ENCODE results near the gene SFMBT2. TPM values are rescaled to one million over a fixed set of nuclear protein-coding genes. Genes with fewer than 3 reads are reported as not detected.

SFMBT2 gene
- total RNA-seq, 6 experiments from 2014 or later, result 0.03 to 0.12 (median 0.06) TPM

- Mint-ChIP-seq H3K4me1 (ENCODE audit: low read depth) (no peaks in the 10 kb centered on the region), H3K9me3 (peaks cover 60% of the 10 kb centered on the region), H3K27me3 (ENCODE audit: insufficient read depth) (0 out of 2 replicates have a peak, but pooled peaks cover 2% of the 10 kb centered on the region), H3K27ac (no peak overlapping the region), H3K36me3 (ENCODE audit: low read depth) (no peaks in the 10 kb centered on the region), H3K4me3 (no peak overlapping the region)
- TF ChIP-seq, protein P1, sequence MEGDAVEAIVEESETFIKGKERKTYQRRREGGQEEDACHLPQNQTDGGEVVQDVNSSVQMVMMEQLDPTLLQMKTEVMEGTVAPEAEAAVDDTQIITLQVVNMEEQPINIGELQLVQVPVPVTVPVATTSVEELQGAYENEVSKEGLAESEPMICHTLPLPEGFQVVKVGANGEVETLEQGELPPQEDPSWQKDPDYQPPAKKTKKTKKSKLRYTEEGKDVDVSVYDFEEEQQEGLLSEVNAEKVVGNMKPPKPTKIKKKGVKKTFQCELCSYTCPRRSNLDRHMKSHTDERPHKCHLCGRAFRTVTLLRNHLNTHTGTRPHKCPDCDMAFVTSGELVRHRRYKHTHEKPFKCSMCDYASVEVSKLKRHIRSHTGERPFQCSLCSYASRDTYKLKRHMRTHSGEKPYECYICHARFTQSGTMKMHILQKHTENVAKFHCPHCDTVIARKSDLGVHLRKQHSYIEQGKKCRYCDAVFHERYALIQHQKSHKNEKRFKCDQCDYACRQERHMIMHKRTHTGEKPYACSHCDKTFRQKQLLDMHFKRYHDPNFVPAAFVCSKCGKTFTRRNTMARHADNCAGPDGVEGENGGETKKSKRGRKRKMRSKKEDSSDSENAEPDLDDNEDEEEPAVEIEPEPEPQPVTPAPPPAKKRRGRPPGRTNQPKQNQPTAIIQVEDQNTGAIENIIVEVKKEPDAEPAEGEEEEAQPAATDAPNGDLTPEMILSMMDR (IDR thresholded peaks at IDR 0.05), result no peak
- no peak for DNase-seq
Measured at GRCh38 chr10:7258948-7259523, 151.8 kb downstream of the SFMBT2 start.

DNA sequence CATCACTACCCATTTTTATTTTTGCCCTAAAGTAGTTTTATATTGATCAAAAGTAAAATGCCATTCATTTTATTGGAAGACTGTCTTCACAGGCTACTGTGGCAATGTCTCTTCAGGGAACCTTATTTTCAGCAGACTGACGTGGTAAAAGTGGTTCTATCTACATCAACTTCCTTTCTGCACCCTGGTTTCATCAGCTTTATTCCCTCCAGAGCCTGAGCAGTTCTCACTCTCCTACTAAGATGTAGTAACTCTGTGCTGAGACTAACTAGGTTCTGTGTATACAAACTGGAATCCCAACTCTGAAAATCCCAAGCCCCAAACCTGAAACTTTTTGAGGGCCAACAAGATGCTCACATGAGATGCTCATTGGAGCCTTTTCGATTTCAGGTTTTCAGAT lies 155.3 kb downstream of the SFMBT2 start:
- DNase-seq, result no peak
- TF ChIP-seq, protein P1 (IDR thresholded peaks at IDR 0.05), result no peak
- no peak overlapping the region for H3K27ac Mint-ChIP-seq
- H3K36me3 Mint-ChIP-seq (ENCODE audit: low read depth), result 0 out of 2 replicates have a peak, but pooled peaks cover 10% of the 10 kb centered on the region
- no peaks in the 10 kb centered on the region for H3K4me1 Mint-ChIP-seq (ENCODE audit: low read depth)
- peaks cover 6% of the 10 kb centered on the region; the same call in 1 of the 2 replicates for H3K27me3 Mint-ChIP-seq (ENCODE audit: insufficient read depth)
- peaks cover 51% of the 10 kb centered on the region for H3K9me3 Mint-ChIP-seq
- no peak overlapping the region for H3K4me3 Mint-ChIP-seq

DNA sequence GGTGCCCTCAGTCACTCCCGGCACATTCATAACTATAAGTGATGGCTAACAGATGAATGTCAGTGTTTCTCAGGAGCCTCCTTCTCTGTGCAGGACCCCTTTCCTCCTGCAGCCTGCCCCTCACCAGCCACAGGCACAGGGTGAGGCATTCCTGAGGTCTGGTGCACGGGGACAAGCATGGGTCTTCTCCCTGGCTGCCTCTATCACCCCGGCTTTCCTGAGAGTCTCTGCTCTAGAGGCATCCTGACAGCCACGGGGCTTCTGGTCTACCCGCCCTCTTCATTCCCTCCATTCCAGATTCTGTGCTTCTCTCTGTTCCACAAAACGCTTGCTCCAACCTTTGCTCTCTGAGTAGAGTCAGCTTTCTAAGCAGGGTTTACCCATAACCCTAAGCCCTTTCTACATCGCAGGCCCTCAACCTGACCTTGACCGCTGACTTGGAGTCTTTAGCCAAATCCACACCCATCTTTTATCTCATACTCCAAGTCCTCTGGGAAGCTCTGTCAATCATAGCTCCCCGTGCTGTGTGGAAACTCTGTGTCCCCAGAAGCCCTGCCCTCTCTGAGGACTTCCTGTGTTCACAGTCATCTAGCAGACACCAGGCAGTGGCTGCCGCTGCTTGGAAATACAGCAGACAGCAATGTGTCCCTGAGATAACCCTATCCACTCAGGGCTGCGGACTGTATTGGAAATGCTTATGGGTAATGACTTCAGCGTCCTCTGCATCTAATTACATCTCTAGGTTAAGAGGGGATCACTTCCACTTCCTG lies 159.0 kb downstream of the SFMBT2 start:
- no peak overlapping the region for H3K4me3 Mint-ChIP-seq
- no peak overlapping the region for H3K27ac Mint-ChIP-seq
- no peak for DNase-seq
- H3K27me3 Mint-ChIP-seq (ENCODE audit: insufficient read depth), result peaks cover 4% of the 10 kb centered on the region; the same call in 1 of the 2 replicates
- H3K9me3 Mint-ChIP-seq, result peaks cover 54% of the 10 kb centered on the region
- no peaks in the 10 kb centered on the region for H3K4me1 Mint-ChIP-seq (ENCODE audit: low read depth)
- TF ChIP-seq, protein P1 (IDR thresholded peaks at IDR 0.05), result no peak
- H3K36me3 Mint-ChIP-seq (ENCODE audit: low read depth), result peaks cover 10% of the 10 kb centered on the region; the same call in 1 of the 2 replicates

DNA sequence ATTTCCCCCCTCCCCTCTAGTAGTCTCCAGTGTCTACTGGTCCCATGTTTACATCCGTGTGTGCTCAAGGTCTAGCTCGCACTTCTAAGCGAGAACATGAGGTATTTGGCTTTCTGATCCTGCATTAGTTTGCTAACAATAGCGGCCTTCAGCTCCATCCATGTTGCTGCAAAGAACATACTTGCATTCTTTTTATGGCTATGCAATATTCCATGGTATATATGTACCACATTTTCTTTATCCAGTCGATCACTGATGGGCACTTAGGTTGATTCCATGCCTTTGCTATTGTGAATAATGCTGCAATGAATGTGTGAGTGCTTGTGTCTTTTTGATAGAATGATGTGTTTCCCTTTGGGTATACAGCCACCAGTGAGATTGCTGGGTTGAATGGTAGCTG lies 160.6 kb downstream of the SFMBT2 start:
- Mint-ChIP-seq H3K9me3 (peaks cover 51% of the 10 kb centered on the region), H3K4me1 (ENCODE audit: low read depth) (no peaks in the 10 kb centered on the region), H3K27me3 (ENCODE audit: insufficient read depth) (peaks cover 4% of the 10 kb centered on the region; the same call in 1 of the 2 replicates), H3K36me3 (ENCODE audit: low read depth) (peaks cover 10% of the 10 kb centered on the region; the same call in 1 of the 2 replicates), H3K27ac (no peak overlapping the region), H3K4me3 (no peak overlapping the region)
- DNase-seq, result no peak
- TF ChIP-seq, protein P1 (IDR thresholded peaks at IDR 0.05), result no peak

- Mint-ChIP-seq H3K9me3 (peaks cover 50% of the 10 kb centered on the region), H3K4me3 (no peak overlapping the region), H3K27me3 (ENCODE audit: insufficient read depth) (peaks cover 4% of the 10 kb centered on the region; the same call in 1 of the 2 replicates), H3K4me1 (ENCODE audit: low read depth) (no peaks in the 10 kb centered on the region), H3K36me3 (ENCODE audit: low read depth) (peaks cover 10% of the 10 kb centered on the region; the same call in 1 of the 2 replicates), H3K27ac (no peak overlapping the region)
- TF ChIP-seq, protein P1 (IDR thresholded peaks at IDR 0.05), result no peak
- DNase-seq, result no peak
Measured at GRCh38 chr10:7248585-7249164, 162.2 kb downstream of the SFMBT2 start.

All from HFFc6 (cell line).